Measurements from ENCODE around the gene GRM1. TPM values are rescaled to one million over a fixed set of nuclear protein-coding genes. Genes with fewer than 3 reads are reported as not detected.

Gene GRM1
- total and polyA plus RNA-seq, 9 of the 15 experiments (the other 6 are each of a cell fraction or from before 2014, with no cell fraction given) = not detected

- no peak for TF ChIP-seq ZBTB49 (CRISPR knock-in tag; IDR thresholded peaks at IDR 0.05; ENCODE audit: borderline replicate concordance)
- TF ChIP-seq TAF1 (IDR thresholded peaks at IDR 0.05; ENCODE audit: control insufficient read depth, extremely low read depth, insufficient read depth, low read length, severe bottlenecking) = no peak
- no peak for TF ChIP-seq CXXC5 (CRISPR knock-in tag; IDR thresholded peaks at IDR 0.05)
- TF ChIP-seq ZFP30 (CRISPR knock-in tag; IDR thresholded peaks at IDR 0.05; ENCODE audit: borderline replicate concordance) = no peak
These were observed 229.3 kb downstream of the GRM1 start (continued) for GRCh38 chr6:146258206-146258605.

GRCh38 chr6:146260886-146261285 is 232.0 kb downstream of the GRM1 start:
- no peak overlapping the region for H3K27ac ChIP-seq (ENCODE audit: extremely low read depth, low read depth, low read length)
- H3K4me2 ChIP-seq (ENCODE audit: insufficient read depth, low read length) = no peak overlapping the region
- BruUV-seq (replicated peaks) = no TSS peak
- ChIA-PET POLR2A (no interaction called here), CTCF (ENCODE audit: low intra/inter-chr PET ratio) (no interaction called here)
- no peaks in the 10 kb centered on the region for H3K9me1 ChIP-seq (ENCODE audit: control insufficient read depth, insufficient read depth, low read length)
- H3K9ac ChIP-seq (ENCODE audit: insufficient read depth in 1 of 2, low read depth in 2 of 2, low read length in 2 of 2) = no peak overlapping the region
- no peak overlapping the region for H2AFZ ChIP-seq (ENCODE audit: low read depth, low read length)
- H3K79me2 ChIP-seq (ENCODE audit: control insufficient read depth, insufficient read depth, low read length) = no peaks in the 10 kb centered on the region
- no peaks in the 10 kb centered on the region for H3K9me3 ChIP-seq (replicated peaks; ENCODE audit: control insufficient read depth, insufficient read depth, low read depth, low read length)
- no peak overlapping the region for H3K4me3 ChIP-seq
- intact Hi-C loops (cut with micrococcal nuclease) = no loop called here
- in situ Hi-C loops (cut with MboI) = no loop called here
- FAIRE-seq (no peak), DNase-seq (ENCODE audit: extremely low read depth in 1 of 4, low spot score in 3 of 4) (no peak), ATAC-seq (no peak)
- no peaks in the 10 kb centered on the region for H3K4me1 ChIP-seq (replicated peaks in 1 of 2; ENCODE audit: control insufficient read depth in 2 of 2, insufficient read depth in 2 of 2, low read length in 2 of 2)
- H4K20me1 ChIP-seq (replicated peaks; ENCODE audit: control insufficient read depth, insufficient read depth, low read length) = no peaks in the 10 kb centered on the region
- TF ChIP-seq NCOA4 (IDR thresholded peaks at IDR 0.05; ENCODE audit: partially characterized antibody) = no peak
- TF ChIP-seq RFX7 (CRISPR knock-in tag; IDR thresholded peaks at IDR 0.05) = no peak
- TF ChIP-seq RAD21 (CRISPR knock-in tag; conservative IDR thresholded peaks at IDR 0.05 in 1 of 2, IDR thresholded peaks at IDR 0.05 in 1 of 2) = no peak
- no peak for TF ChIP-seq ZNF707 (CRISPR knock-in tag; conservative IDR thresholded peaks at IDR 0.05)
- no peak for TF ChIP-seq HDGF (IDR thresholded peaks at IDR 0.05)
- no peak for TF ChIP-seq CTBP1 (IDR thresholded peaks at IDR 0.05; ENCODE audit: borderline replicate concordance)
- TF ChIP-seq, protein P1, sequence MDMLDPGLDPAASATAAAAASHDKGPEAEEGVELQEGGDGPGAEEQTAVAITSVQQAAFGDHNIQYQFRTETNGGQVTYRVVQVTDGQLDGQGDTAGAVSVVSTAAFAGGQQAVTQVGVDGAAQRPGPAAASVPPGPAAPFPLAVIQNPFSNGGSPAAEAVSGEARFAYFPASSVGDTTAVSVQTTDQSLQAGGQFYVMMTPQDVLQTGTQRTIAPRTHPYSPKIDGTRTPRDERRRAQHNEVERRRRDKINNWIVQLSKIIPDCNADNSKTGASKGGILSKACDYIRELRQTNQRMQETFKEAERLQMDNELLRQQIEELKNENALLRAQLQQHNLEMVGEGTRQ (CRISPR knock-in tag; IDR thresholded peaks at IDR 0.05) = no peak
- TF ChIP-seq POLR2B (IDR thresholded peaks at IDR 0.05; ENCODE audit: low read depth, partially characterized antibody) = no peak
- no peak for TF ChIP-seq E2F6 (IDR thresholded peaks at IDR 0.05; ENCODE audit: borderline replicate concordance in 1 of 2, extremely low read depth in 1 of 2, insufficient read depth in 1 of 2, insufficient read length in 1 of 2, low read depth in 1 of 2, low read length in 1 of 2, poor library complexity in 1 of 2, severe bottlenecking in 1 of 2)
- no peak for TF ChIP-seq SMARCA4 (IDR thresholded peaks at IDR 0.05)
- TF ChIP-seq POLR2G (IDR thresholded peaks at IDR 0.05; ENCODE audit: low read depth, low read length) = no peak
- TF ChIP-seq SAFB2 (IDR thresholded peaks at IDR 0.05; ENCODE audit: borderline replicate concordance, low read depth, low read length, severe bottlenecking) = no peak
- TF ChIP-seq CBFA2T2 (conservative IDR thresholded peaks at IDR 0.05) = no peak
- no peak for TF ChIP-seq ZNF3 (CRISPR knock-in tag; IDR thresholded peaks at IDR 0.05)
- no peaks in the 10 kb centered on the region for H3K27me3 ChIP-seq (ENCODE audit: control insufficient read depth in 2 of 2, insufficient read depth in 2 of 2, low read length in 2 of 2)
- 0% methylated on average over 4 of the region's 4 CpGs for WGBS (ENCODE audit: insufficient coverage, low coverage, missing lambda C conversion rate)
- no peaks in the 10 kb centered on the region for H3K36me3 ChIP-seq (ENCODE audit: control insufficient read depth, insufficient read depth, low read length)
